GM12891 (cell line): ENCODE results near the gene CFC1.
A peak's percentile ranks its signal among the peaks of the same experiment; 100 is the strongest.
"Not testable (repeated sequence)": the region's sequence is repeated elsewhere in the genome, so short reads cannot be mapped to it uniquely, and the experiment has no call there.

ENCODE experiments used
- DNase-seq: peaks from one replicate; pipeline ENCODE4 v3.0.0; 2011; ENCODE audit warnings: low spot score; ENCODE audit not compliant: insufficient read length
- FAIRE-seq: peaks from 2 replicates; lab custom pipeline; 2011; peaks lifted over from hg19 to GRCh38; lab: Jason Lieb, UNC

CFC1 gene

GRCh38 chr2:130588688-130589458, 10.5 kb downstream of the CFC1 start:
- not testable (repeated sequence) for DNase-seq
- FAIRE-seq: peak; percentile 40

GRCh38 chr2:130584726-130585125, 14.6 kb downstream of the CFC1 start:
- DNase-seq, FAIRE-seq: not testable (repeated sequence)

GRCh38 chr2:130583582-130583981, 15.8 kb downstream of the CFC1 start:
- DNase-seq, FAIRE-seq: not testable (repeated sequence)

GRCh38 chr2:130582970-130583369, 16.4 kb downstream of the CFC1 start:
- DNase-seq, FAIRE-seq: not testable (repeated sequence)

GRCh38 chr2:130581491-130581890, 17.9 kb downstream of the CFC1 start:
- FAIRE-seq, DNase-seq: not testable (repeated sequence)

GRCh38 chr2:130579121-130579520, 20.3 kb downstream of the CFC1 start:
- DNase-seq, FAIRE-seq: not testable (repeated sequence)

GRCh38 chr2:130577559-130577958, 21.8 kb downstream of the CFC1 start:
- FAIRE-seq: peak; percentile 67
- not testable (repeated sequence) for DNase-seq

- not testable (repeated sequence) for DNase-seq
- peak; percentile 9 for FAIRE-seq
Observed at GRCh38 chr2:130576209-130576784, 23.1 kb downstream of the CFC1 start.

GRCh38 chr2:130574230-130574629, 25.1 kb downstream of the CFC1 start:
- FAIRE-seq, DNase-seq: not testable (repeated sequence)

GRCh38 chr2:130571929-130572328, 27.4 kb downstream of the CFC1 start:
- FAIRE-seq: peak; percentile 13
- DNase-seq: not testable (repeated sequence)

GRCh38 chr2:130566165-130566564, 33.2 kb downstream of the CFC1 start:
- not testable (repeated sequence) for DNase-seq, FAIRE-seq

GRCh38 chr2:130556441-130556840, 42.9 kb downstream of the CFC1 start:
- not testable (repeated sequence) for DNase-seq

GRCh38 chr2:130554178-130554577, 45.2 kb downstream of the CFC1 start:
- not testable (repeated sequence) for FAIRE-seq, DNase-seq

More at GRCh38 chr2:130556441-130556840, 42.9 kb downstream of the CFC1 start:
- not testable (repeated sequence) for FAIRE-seq

GRCh38 chr2:130549475-130549874, 49.9 kb downstream of the CFC1 start:
- FAIRE-seq, DNase-seq: not testable (repeated sequence)

GRCh38 chr2:130548418-130548817, 51.0 kb downstream of the CFC1 start:
- not testable (repeated sequence) for DNase-seq, FAIRE-seq

GRCh38 chr2:130544978-130545377, 54.4 kb downstream of the CFC1 start:
- DNase-seq, FAIRE-seq: not testable (repeated sequence)

- not testable (repeated sequence) for FAIRE-seq, DNase-seq
Observed at GRCh38 chr2:130543785-130544528, 55.4 kb downstream of the CFC1 start.

- FAIRE-seq: peak; percentile 5
- not testable (repeated sequence) for DNase-seq
Observed at GRCh38 chr2:130542789-130543188, 56.6 kb downstream of the CFC1 start.
